ENCODE results near the gene VSX1.

DNA sequence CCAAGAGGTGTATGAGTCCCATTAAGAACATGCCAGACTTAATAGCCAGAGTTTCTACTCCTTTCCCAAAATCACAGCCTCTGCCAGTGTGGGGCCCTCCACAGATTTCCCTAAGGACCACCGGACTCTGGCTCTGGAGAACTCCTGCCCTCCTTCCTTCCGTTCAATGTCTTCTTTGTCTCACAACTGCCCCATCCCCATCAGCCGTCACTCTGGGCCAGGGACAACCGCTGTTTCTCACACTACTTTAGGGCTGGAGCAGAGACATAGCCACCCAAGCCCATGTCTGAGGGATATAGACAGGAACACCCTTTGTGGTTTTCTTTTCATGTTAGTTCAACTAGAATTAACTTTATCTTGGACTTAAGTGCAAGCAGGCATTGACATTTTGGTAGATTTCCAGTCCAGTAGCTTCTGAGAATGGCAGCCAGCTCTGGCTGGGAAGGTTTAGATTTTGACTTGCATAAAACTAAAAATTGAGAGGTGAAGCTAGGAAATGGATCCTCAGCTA, 17.3 kb downstream of the VSX1 start:
- no peak for TF ChIP-seq CTCF (IDR thresholded peaks at IDR 0.05; ENCODE audit: low read depth, low read length, missing input control)
- no peak for TF ChIP-seq YY1 (IDR thresholded peaks at IDR 0.05)
- TF ChIP-seq HNF4A (conservative IDR thresholded peaks at IDR 0.05), result no peak
- TF ChIP-seq SP1 (IDR thresholded peaks at IDR 0.05), result no peak
- no peak for TF ChIP-seq TAF1 (conservative IDR thresholded peaks at IDR 0.05)
- no peak for TF ChIP-seq GABPA (IDR thresholded peaks at IDR 0.05 in 1 of 2, conservative IDR thresholded peaks at IDR 0.05 in 1 of 2)
- no peak for TF ChIP-seq RAD21 (IDR thresholded peaks at IDR 0.05)
- TF ChIP-seq EGR1 (IDR thresholded peaks at IDR 0.05; ENCODE audit: low read depth in 2 of 2), result no peak
- no peak for TF ChIP-seq FOXA1 (IDR thresholded peaks at IDR 0.05)
- TF ChIP-seq JUND (IDR thresholded peaks at IDR 0.05), result no peak
